ENCODE measurements around the gene RNASE8. TPM values are rescaled to one million over a fixed set of nuclear protein-coding genes. Genes with fewer than 3 reads are reported as not detected.
A peak's percentile ranks its signal among the peaks of the same experiment; 100 is the strongest.

RNASE8 gene
- total RNA-seq, 1 donor from 2014 or later: not detected

DNA sequence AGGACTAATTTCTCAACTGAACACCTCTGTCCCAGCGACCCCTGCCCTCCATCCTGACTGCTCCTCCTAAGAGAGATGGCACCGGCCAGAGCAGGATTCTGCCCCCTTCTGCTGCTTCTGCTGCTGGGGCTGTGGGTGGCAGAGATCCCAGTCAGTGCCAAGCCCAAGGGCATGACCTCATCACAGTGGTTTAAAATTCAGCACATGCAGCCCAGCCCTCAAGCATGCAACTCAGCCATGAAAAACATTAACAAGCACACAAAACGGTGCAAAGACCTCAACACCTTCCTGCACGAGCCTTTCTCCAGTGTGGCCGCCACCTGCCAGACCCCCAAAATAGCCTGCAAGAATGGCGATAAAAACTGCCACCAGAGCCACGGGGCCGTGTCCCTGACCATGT is 14.7 kb upstream of the RNASE8 start:
- TF ChIP-seq CTCF (IDR thresholded peaks at IDR 0.05): no peak

DNA sequence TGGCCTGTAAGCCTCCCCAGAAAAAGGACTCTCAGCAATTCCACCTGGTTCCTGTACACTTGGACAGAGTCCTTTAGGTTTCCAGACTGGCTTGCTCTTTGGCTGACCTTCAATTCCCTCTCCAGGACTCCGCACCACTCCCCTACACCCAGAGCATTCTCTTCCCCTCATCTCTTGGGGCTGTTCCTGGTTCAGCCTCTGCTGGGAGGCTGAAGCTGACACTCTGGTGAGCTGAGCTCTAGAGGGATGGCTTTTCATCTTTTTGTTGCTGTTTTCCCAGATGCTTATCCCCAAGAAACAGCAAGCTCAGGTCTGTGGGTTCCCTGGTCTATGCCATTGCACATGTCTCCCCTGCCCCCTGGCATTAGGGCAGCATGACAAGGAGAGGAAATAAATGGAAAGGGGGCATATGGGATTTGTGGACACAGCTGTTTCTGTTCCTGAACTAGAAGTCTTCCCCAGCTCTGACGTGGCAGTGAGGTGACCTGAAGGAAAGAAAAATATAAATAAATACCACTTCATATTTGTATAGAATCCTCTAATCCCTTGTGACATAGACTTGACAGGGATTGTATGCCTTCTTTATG is 14.1 kb upstream of the RNASE8 start:
- peaks cover 17% of the 10 kb centered on the region for H3K27me3 Mint-ChIP-seq (ENCODE audit: unreplicated experiment)
- H3K27ac Mint-ChIP-seq (ENCODE audit: unreplicated experiment): peak overlapping the region; percentile 55
- no peaks in the 10 kb centered on the region for H3K36me3 Mint-ChIP-seq (ENCODE audit: unreplicated experiment)
- no peak overlapping the region for H3K4me3 Mint-ChIP-seq (ENCODE audit: unreplicated experiment)
- no peaks in the 10 kb centered on the region for H3K9me3 Mint-ChIP-seq (ENCODE audit: unreplicated experiment)
- no peak for TF ChIP-seq CTCF (IDR thresholded peaks at IDR 0.05)
- no peak for DNase-seq (ENCODE audit: extremely low spot score, unreplicated experiment)
- peaks cover 35% of the 10 kb centered on the region for H3K4me1 Mint-ChIP-seq (ENCODE audit: unreplicated experiment)

More for the DNA sequence above, 14.7 kb upstream of the RNASE8 start:
- peaks cover 22% of the 10 kb centered on the region for H3K27me3 Mint-ChIP-seq (ENCODE audit: unreplicated experiment)
- peak overlapping the region; percentile 55 for H3K27ac Mint-ChIP-seq (ENCODE audit: unreplicated experiment)
- no peak for DNase-seq (ENCODE audit: extremely low spot score, unreplicated experiment)
- H3K4me1 Mint-ChIP-seq (ENCODE audit: unreplicated experiment): peaks cover 38% of the 10 kb centered on the region
- no peaks in the 10 kb centered on the region for H3K9me3 Mint-ChIP-seq (ENCODE audit: unreplicated experiment)
- no peak overlapping the region for H3K4me3 Mint-ChIP-seq (ENCODE audit: unreplicated experiment)
- H3K36me3 Mint-ChIP-seq (ENCODE audit: unreplicated experiment): no peaks in the 10 kb centered on the region

GRCh38 chr14:21043974-21044618 is 13.5 kb upstream of the RNASE8 start:
- no peak for TF ChIP-seq CTCF (IDR thresholded peaks at IDR 0.05)
- peaks cover 15% of the 10 kb centered on the region for H3K27me3 Mint-ChIP-seq (ENCODE audit: unreplicated experiment)
- peaks cover 32% of the 10 kb centered on the region for H3K4me1 Mint-ChIP-seq (ENCODE audit: unreplicated experiment)
- no peaks in the 10 kb centered on the region for H3K9me3 Mint-ChIP-seq (ENCODE audit: unreplicated experiment)
- DNase-seq (ENCODE audit: extremely low spot score, unreplicated experiment): no peak
- no peak overlapping the region for H3K4me3 Mint-ChIP-seq (ENCODE audit: unreplicated experiment)
- H3K36me3 Mint-ChIP-seq (ENCODE audit: unreplicated experiment): no peaks in the 10 kb centered on the region
- no peak overlapping the region for H3K27ac Mint-ChIP-seq (ENCODE audit: unreplicated experiment)

GRCh38 chr14:21047378-21047781 is 10.2 kb upstream of the RNASE8 start:
- H3K27me3 Mint-ChIP-seq (ENCODE audit: unreplicated experiment): peaks cover 13% of the 10 kb centered on the region
- H3K27ac Mint-ChIP-seq (ENCODE audit: unreplicated experiment): no peak overlapping the region
- H3K36me3 Mint-ChIP-seq (ENCODE audit: unreplicated experiment): no peaks in the 10 kb centered on the region
- no peak for DNase-seq (ENCODE audit: extremely low spot score, unreplicated experiment)
- peaks cover 29% of the 10 kb centered on the region for H3K4me1 Mint-ChIP-seq (ENCODE audit: unreplicated experiment)
- no peak overlapping the region for H3K4me3 Mint-ChIP-seq (ENCODE audit: unreplicated experiment)
- no peaks in the 10 kb centered on the region for H3K9me3 Mint-ChIP-seq (ENCODE audit: unreplicated experiment)
- TF ChIP-seq CTCF (IDR thresholded peaks at IDR 0.05): no peak

GRCh38 chr14:21048638-21049037 is 9.0 kb upstream of the RNASE8 start:
- Mint-ChIP-seq H3K9me3 (ENCODE audit: unreplicated experiment) (no peaks in the 10 kb centered on the region), H3K27me3 (ENCODE audit: unreplicated experiment) (peaks cover 10% of the 10 kb centered on the region), H3K27ac (ENCODE audit: unreplicated experiment) (no peak overlapping the region), H3K4me3 (ENCODE audit: unreplicated experiment) (no peak overlapping the region), H3K36me3 (ENCODE audit: unreplicated experiment) (no peaks in the 10 kb centered on the region), H3K4me1 (ENCODE audit: unreplicated experiment) (peaks cover 16% of the 10 kb centered on the region)
- TF ChIP-seq CTCF (IDR thresholded peaks at IDR 0.05): no peak
- no peak for DNase-seq (ENCODE audit: extremely low spot score, unreplicated experiment)

All from osteocyte (in vitro differentiated cells).